H9 (cell line): Measurements from ENCODE around the gene CDH4. TPM values are rescaled to one million over a fixed set of nuclear protein-coding genes. Genes with fewer than 3 reads are reported as not detected.

Experiments
- DNase-seq: peaks from one replicate; pipeline ENCODE4 v3.0.0-alpha.2; 2017
- H2AFZ ChIP-seq: one replicate; pipeline ENCODE4 v1.6.1; 2013; ENCODE audit warnings: mild to moderate bottlenecking, low read length, control low read depth, moderate library complexity
- H2AK5ac ChIP-seq: 2 replicates; pipeline ENCODE4 v1.6.1; 2013; ENCODE audit warnings: low read length, control low read depth, mixed read lengths; ENCODE audit not compliant: insufficient read length
- H2BK120ac ChIP-seq: one replicate; pipeline ENCODE4 v1.6.1; 2013; ENCODE audit warnings: low read depth, mild to moderate bottlenecking, low read length, control low read depth, inconsistent platforms; ENCODE audit not compliant: poor library complexity, severe bottlenecking
- H2BK12ac ChIP-seq: 2 replicates; pipeline ENCODE4 v1.6.1; 2013; ENCODE audit warnings: low read length, control low read depth, mixed read lengths, low read depth; ENCODE audit not compliant: insufficient read length
- H2BK15ac ChIP-seq: 2 replicates; pipeline ENCODE4 v1.6.1; 2013; ENCODE audit warnings: low read depth, low read length, control low read depth
- H2BK20ac ChIP-seq: one replicate; pipeline ENCODE4 v1.6.1; 2013; ENCODE audit warnings: low read depth, mild to moderate bottlenecking, low read length, control low read depth, inconsistent platforms; ENCODE audit not compliant: poor library complexity, severe bottlenecking
- H2BK5ac ChIP-seq: 2 replicates; pipeline ENCODE4 v1.6.1; 2013; ENCODE audit warnings: low read length, control low read depth, mixed read lengths; ENCODE audit not compliant: insufficient read length
- H3K14ac ChIP-seq: 2 replicates; pipeline ENCODE4 v1.6.1; 2013; ENCODE audit warnings: low read length, control low read depth; ENCODE audit not compliant: insufficient read depth
- H3K18ac ChIP-seq: 2 replicates; pipeline ENCODE4 v1.6.1; 2013; ENCODE audit warnings: low read depth, mild to moderate bottlenecking, mixed read lengths, low read length, control low read depth; ENCODE audit not compliant: insufficient read length
- H3K23ac ChIP-seq: 2 replicates; pipeline ENCODE4 v1.6.1; 2013; ENCODE audit warnings: low read length, control low read depth, mixed read lengths, low read depth; ENCODE audit not compliant: insufficient read length
- H3K23me2 ChIP-seq: 2 replicates; pipeline ENCODE4 v1.6.1; 2013; ENCODE audit warnings: low read depth, mild to moderate bottlenecking, mixed read lengths, low read length, control low read depth; ENCODE audit not compliant: insufficient read length, poor library complexity, severe bottlenecking
- H3K27ac ChIP-seq: 2 replicates; pipeline ENCODE4 v1.5.1; 2013; ENCODE audit warnings: low read length, control low read depth, mixed read lengths, low read depth; ENCODE audit not compliant: insufficient read length
- H3K27me3 ChIP-seq: 2 replicates; pipeline ENCODE4 v1.6.1; 2013; ENCODE audit warnings: low read length, control low read depth, inconsistent platforms; ENCODE audit not compliant: insufficient read depth
- H3K4ac ChIP-seq: 2 replicates; pipeline ENCODE4 v1.6.1; 2013; ENCODE audit warnings: low read depth, mild to moderate bottlenecking, control low read depth, inconsistent platforms, low read length, moderate library complexity
- H3K4me1 ChIP-seq: 2 replicates; pipeline ENCODE4 v1.6.1; 2013; ENCODE audit warnings: low read length, control low read depth, inconsistent platforms; ENCODE audit not compliant: insufficient read depth
- H3K4me2 ChIP-seq: 2 replicates; pipeline ENCODE4 v1.6.1; 2013; ENCODE audit warnings: low read length, control low read depth, mixed read lengths; ENCODE audit not compliant: insufficient read length, insufficient read depth
- H3K56ac ChIP-seq: 2 replicates; pipeline ENCODE4 v1.6.1; 2013; ENCODE audit warnings: low read depth, mild to moderate bottlenecking, mixed read lengths, low read length, control low read depth; ENCODE audit not compliant: insufficient read length
- H3K79me1 ChIP-seq: 2 replicates; pipeline ENCODE4 v1.6.1; 2013; ENCODE audit warnings: low read depth, mild to moderate bottlenecking, moderate library complexity, low read length, control low read depth, inconsistent platforms; ENCODE audit not compliant: insufficient read depth, poor library complexity, severe bottlenecking
- H3K79me2 ChIP-seq: 2 replicates; pipeline ENCODE4 v1.6.1; 2013; ENCODE audit warnings: low read length, control low read depth, inconsistent platforms; ENCODE audit not compliant: insufficient read depth
- H3K9ac ChIP-seq: 2 replicates; pipeline ENCODE4 v1.6.1; 2013; ENCODE audit warnings: low read length, control low read depth, mixed read lengths; ENCODE audit not compliant: insufficient read length; ENCODE audit errors: extremely low read depth
- H3K9me3 ChIP-seq: one replicate; pipeline ENCODE4 v1.6.1; 2013; ENCODE audit warnings: low read depth, low read length, inconsistent platforms; ENCODE audit not compliant: control insufficient read depth
- H3T11ph ChIP-seq: one replicate; pipeline ENCODE4 v1.6.1; 2013; ENCODE audit warnings: mild to moderate bottlenecking, low read length, control low read depth, inconsistent platforms
- H4K20me1 ChIP-seq: one replicate; pipeline ENCODE4 v1.6.1; 2013; ENCODE audit not compliant: control insufficient read depth, insufficient read length, insufficient read depth
- H4K5ac ChIP-seq: 2 replicates; pipeline ENCODE4 v1.6.1; 2013; ENCODE audit warnings: low read depth, mild to moderate bottlenecking, mixed read lengths, low read length, control low read depth; ENCODE audit not compliant: insufficient read length
- H4K8ac ChIP-seq: replicated peaks from 2 replicates; pipeline ENCODE4 v1.6.1; 2013; ENCODE audit warnings: low read length, control low read depth, mixed read lengths, low read depth; ENCODE audit not compliant: insufficient read length
- H4K91ac ChIP-seq: 2 replicates; pipeline ENCODE4 v1.6.1; 2013; ENCODE audit warnings: low read depth, mild to moderate bottlenecking, moderate library complexity, mixed read lengths, low read length, control low read depth; ENCODE audit not compliant: insufficient read length
- H3K27ac Mint-ChIP-seq, 3 experiments: 2 replicates in 2 of 3; 3 replicates in 1 of 3; pipeline ENCODE4 v1.8.0; 2020 to 2021; ENCODE audit warnings: mixed read lengths in 3 of 3, mild to moderate bottlenecking in 1 of 3, moderate library complexity in 1 of 3
- H3K27me3 Mint-ChIP-seq: 2 replicates; pipeline ENCODE4 v1.8.0; 2021; ENCODE audit warnings: low read depth, mild to moderate bottlenecking, moderate library complexity, mixed read lengths
- H3K36me3 Mint-ChIP-seq, 3 experiments: 2 replicates in 2 of 3; 3 replicates in 1 of 3; pipeline ENCODE4 v1.8.0; 2020 to 2021; ENCODE audit warnings: low read depth in 3 of 3, mixed read lengths in 3 of 3; ENCODE audit not compliant: insufficient read depth in 1 of 3
- H3K4me1 Mint-ChIP-seq, 2 experiments: 2 replicates each; pipeline ENCODE4 v1.8.0; 2020; ENCODE audit warnings: mixed read lengths in 2 of 2
- H3K4me3 Mint-ChIP-seq, 2 experiments: 2 replicates in 1 of 2; 3 replicates in 1 of 2; pipeline ENCODE4 v1.8.0; 2020 to 2021; ENCODE audit warnings: mild to moderate bottlenecking in 2 of 2, mixed read lengths in 2 of 2, moderate library complexity in 1 of 2
- H3K9me3 Mint-ChIP-seq, 2 experiments: 2 replicates in 1 of 2; 3 replicates in 1 of 2; pipeline ENCODE4 v1.8.0; 2020; ENCODE audit warnings: mild to moderate bottlenecking in 2 of 2, mixed read lengths in 2 of 2, moderate library complexity in 1 of 2
- WGBS: extraction: QIAGEN DNeasy Blood & Tissue Kit; methylation state at CpG from one replicate; pipeline ENCODE4 v1.1.7; 2013; ENCODE audit warnings: missing lambda C conversion rate, low lambda C conversion rate, mixed read lengths; ENCODE audit not compliant: insufficient read length; ENCODE audit errors: extremely low coverage; 5-methylcytosine and 5-hydroxymethylcytosine counted together
- total RNA-seq: library from RNA; stranded (reverse); gene quantifications from 2 replicates; pipeline ENCODE4 v1.2.1, GENCODE V29; 2021
- TF ChIP-seq, protein P1 (sequence below): fragments of 200-600 bp; sonication (generic); conservative IDR thresholded peaks from 3 replicates; pipeline ENCODE4 v1.8.0; 2021; ENCODE audit warnings: antibody characterized with exemption, mild to moderate bottlenecking

CDH4 gene
- total RNA-seq, 1 experiment from 2014 or later: 3.0 TPM

DNA sequence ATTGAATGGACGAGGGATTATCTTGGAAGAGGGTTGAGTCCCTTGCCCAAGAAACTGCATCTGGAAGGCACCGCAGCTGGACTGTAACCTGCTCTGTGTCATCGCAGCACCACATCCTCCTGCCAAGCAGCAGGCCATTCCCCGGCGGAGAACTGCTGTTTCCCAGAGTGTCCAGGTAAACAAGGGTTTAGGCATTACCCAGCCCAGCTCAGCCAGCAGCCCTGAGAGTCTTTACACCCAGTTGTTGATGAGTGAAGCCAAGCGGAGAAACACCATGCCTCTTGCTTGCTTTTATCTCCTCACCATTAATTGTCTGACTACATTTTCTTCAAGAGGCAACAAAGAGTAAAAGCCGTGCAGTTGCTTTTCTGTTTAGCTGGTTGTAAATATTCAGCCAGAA lies 104.1 kb downstream of the CDH4 start:
- Histone ChIP-seq H3K79me1 (no peaks in the 10 kb centered on the region), H3K18ac (no peak overlapping the region), H3K23ac (no peak overlapping the region), H3K4ac (no peak overlapping the region), H2BK120ac (no peak overlapping the region), H2BK15ac (no peak overlapping the region), H3K14ac (no peak overlapping the region), H3K27ac (no peak overlapping the region), H4K91ac (no peak overlapping the region), H3K56ac (no peak overlapping the region), H2AK5ac (no peak overlapping the region), H4K20me1 (no peaks in the 10 kb centered on the region), H3K9ac (no peak overlapping the region), H3K27me3 (peaks cover 25% of the 10 kb centered on the region; the same call in 1 of the 2 replicates), H3K4me1 (no peaks in the 10 kb centered on the region), H2BK20ac (no peak overlapping the region), H3K79me2 (no peaks in the 10 kb centered on the region), H3T11ph (no peak overlapping the region), H2AFZ (no peak overlapping the region), H2BK5ac (no peak overlapping the region), H3K9me3 (no peaks in the 10 kb centered on the region), H4K8ac (no peak overlapping the region), H3K23me2 (peaks cover 3% of the 10 kb centered on the region), H2BK12ac (no peak overlapping the region), H4K5ac (no peak overlapping the region), H3K4me2 (no peak overlapping the region)
- no CpG with 5 or more reads among the region's 7 CpGs for WGBS
- TF ChIP-seq, protein P1, sequence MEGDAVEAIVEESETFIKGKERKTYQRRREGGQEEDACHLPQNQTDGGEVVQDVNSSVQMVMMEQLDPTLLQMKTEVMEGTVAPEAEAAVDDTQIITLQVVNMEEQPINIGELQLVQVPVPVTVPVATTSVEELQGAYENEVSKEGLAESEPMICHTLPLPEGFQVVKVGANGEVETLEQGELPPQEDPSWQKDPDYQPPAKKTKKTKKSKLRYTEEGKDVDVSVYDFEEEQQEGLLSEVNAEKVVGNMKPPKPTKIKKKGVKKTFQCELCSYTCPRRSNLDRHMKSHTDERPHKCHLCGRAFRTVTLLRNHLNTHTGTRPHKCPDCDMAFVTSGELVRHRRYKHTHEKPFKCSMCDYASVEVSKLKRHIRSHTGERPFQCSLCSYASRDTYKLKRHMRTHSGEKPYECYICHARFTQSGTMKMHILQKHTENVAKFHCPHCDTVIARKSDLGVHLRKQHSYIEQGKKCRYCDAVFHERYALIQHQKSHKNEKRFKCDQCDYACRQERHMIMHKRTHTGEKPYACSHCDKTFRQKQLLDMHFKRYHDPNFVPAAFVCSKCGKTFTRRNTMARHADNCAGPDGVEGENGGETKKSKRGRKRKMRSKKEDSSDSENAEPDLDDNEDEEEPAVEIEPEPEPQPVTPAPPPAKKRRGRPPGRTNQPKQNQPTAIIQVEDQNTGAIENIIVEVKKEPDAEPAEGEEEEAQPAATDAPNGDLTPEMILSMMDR: no peak
- no peaks in the 10 kb centered on the region for H3K9me3 Mint-ChIP-seq
- H3K27ac Mint-ChIP-seq: no peak overlapping the region
- no peak for DNase-seq
- peaks cover 79% of the 10 kb centered on the region for H3K27me3 Mint-ChIP-seq
- peaks cover 0 to 3% (median 0%) of the 10 kb centered on the region in 3 experiments; a peak in 4 of 7 replicates for H3K36me3 Mint-ChIP-seq
- peaks cover 32 to 34% of the 10 kb centered on the region in 2 experiments for H3K4me1 Mint-ChIP-seq
- no peak overlapping the region for H3K4me3 Mint-ChIP-seq
